ENCODE results near the gene GOLGB1.

DNA sequence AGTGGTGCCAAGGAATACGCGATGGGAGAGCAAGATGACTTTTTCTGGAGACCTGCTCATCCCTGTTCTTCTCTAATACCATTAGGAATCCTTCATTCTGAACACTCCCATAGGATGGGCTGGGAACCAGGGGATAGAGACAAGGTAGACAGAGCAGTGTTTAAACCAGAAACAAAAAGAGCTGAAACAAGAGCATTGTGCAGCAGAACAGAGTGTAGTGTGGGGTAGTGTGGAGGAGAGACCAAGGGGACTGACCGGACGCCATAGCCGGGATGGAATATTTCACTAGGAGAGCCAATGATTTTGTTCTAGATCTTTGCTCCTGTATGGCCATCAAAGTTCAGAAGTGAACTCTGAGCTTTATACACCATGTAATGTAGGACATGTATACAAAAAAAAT lies 104.5 kb downstream of the GOLGB1 start:
- TF ChIP-seq, protein P1, sequence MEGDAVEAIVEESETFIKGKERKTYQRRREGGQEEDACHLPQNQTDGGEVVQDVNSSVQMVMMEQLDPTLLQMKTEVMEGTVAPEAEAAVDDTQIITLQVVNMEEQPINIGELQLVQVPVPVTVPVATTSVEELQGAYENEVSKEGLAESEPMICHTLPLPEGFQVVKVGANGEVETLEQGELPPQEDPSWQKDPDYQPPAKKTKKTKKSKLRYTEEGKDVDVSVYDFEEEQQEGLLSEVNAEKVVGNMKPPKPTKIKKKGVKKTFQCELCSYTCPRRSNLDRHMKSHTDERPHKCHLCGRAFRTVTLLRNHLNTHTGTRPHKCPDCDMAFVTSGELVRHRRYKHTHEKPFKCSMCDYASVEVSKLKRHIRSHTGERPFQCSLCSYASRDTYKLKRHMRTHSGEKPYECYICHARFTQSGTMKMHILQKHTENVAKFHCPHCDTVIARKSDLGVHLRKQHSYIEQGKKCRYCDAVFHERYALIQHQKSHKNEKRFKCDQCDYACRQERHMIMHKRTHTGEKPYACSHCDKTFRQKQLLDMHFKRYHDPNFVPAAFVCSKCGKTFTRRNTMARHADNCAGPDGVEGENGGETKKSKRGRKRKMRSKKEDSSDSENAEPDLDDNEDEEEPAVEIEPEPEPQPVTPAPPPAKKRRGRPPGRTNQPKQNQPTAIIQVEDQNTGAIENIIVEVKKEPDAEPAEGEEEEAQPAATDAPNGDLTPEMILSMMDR (IDR thresholded peaks at IDR 0.05), result no peak
- TF ChIP-seq POLR2A (IDR thresholded peaks at IDR 0.05), result no peak
